Bone marrow (tissue), 2 donors: ENCODE measurements around the gene PRR11.
"Not testable (repeated sequence)": the region's sequence is repeated elsewhere in the genome, so short reads cannot be mapped to it uniquely, and the experiment has no call there.

Experiments
- DNase-seq, 2 donors: peaks; one replicate each; lab custom pipeline; 2025; lab: John Stamatoyannopoulos, UW

Gene PRR11

DNA sequence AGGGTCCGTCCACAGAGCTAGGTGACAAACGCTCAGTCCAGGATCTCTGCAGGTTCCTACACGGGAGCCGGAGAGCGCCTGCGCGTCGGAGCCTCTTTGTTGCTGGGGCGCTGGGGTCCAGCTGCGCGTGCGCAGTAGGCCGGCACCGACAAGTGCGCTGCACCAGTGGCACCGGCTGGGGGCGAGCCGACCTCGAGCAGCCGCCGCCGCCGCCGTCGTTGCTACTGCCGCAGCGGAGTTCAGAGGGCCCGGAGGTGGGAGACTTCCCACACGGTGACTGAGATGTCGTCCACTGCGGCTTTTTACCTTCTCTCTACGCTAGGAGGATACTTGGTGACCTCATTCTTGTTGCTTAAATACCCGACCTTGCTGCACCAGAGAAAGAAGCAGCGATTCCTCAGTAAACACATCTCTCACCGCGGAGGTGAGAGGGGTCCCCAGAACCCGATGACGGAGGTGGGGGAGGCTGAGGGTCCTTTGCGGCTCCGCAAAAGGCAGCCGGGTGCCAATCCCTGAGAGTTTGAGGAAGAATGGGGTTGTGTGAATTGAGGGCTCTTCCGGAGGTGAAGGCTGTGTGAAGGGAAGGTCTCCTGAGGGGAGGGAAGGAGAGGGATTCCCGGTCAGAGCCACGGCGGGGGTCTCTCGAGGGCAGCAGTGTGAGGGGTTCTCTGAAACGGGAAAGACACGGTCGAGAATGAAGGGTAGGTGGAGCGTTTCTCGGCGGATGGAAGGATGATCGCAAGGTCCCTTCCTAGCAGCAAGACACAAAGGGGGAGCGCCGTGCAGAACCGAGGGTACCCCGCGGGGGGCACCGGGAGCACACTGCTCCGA lies 65.0 kb downstream of the PRR11 start, which contains the start of gene GDPD1:
TSS of gene GDPD1 (plus strand) at position 184 of the 831 bp plus-strand sequence. CDS start at position 283, 99 bp downstream.
- DNase-seq, result peak; percentile 79 to 90

GRCh38 chr17:59221159-59221847 lies 65.8 kb downstream of the PRR11 start:
- DNase-seq, result no peak

- no peak for DNase-seq
Observed at GRCh38 chr17:59223813-59224212, 68.3 kb downstream of the PRR11 start.

DNA sequence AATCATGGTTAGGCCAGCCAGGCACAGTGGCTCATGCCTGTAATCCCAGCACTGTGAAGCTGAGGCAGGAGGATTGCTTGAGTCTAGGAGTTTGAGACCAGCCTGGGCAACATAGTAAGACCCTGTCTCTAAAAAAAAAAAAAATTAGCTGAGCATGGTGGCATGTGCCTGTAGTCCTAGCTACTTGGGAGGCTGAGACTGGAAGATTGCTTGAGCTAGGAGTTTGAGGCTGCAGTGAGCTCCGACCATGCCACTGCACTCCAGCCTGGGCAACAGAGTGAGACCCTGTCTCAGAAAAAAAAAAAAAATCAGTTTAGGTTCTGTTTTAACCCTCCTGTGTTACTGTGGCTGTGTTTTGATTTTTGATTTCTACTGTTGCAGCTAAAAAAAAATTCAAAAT lies 73.0 kb downstream of the PRR11 start:
- not testable (repeated sequence) for DNase-seq

GRCh38 chr17:59230764-59231163 lies 75.2 kb downstream of the PRR11 start:
- no peak for DNase-seq

GRCh38 chr17:59234631-59235030 lies 79.1 kb downstream of the PRR11 start:
- DNase-seq, result peak in 1 of 2 donors; percentile 3

DNA sequence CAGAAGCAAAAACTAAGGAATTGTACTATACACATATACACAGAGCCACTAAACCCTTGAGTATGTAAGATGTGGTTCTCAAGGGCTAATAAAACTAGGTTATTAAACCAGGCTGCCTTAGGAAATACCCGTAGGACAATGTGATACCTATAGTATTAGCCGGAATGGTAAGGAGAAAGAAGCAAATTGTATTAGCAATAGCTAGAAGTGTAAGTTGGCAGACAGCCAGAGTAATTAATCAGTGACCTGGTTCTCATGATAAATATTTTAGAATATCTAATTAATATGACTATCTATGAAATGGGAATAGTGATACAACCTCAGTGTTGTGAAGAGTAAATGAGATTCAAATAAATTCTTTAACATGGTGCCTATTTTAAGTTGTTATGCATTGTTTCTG lies 83.4 kb downstream of the PRR11 start:
- no peak for DNase-seq

DNA sequence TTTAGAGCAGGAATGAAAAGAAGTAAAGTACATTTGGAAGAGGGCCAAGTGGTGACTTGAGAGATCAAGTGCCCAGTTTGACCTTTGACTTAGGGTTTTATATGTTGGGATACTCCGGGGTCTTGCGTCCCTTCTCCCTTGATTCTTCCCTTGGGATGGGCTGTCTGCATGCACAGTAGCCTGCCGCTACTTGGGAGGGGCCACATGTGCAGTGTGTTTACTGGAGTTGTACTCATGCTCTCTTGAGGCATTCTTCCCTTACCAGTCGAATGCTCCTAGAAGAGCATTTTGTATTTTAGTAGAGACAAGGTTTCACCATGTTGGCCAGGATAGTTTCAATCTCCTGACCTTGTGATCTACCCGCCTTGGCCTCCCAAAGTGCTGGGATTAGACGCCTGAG lies 88.5 kb downstream of the PRR11 start:
- no peak for DNase-seq
